Vagina (tissue), 2 donors: Measurements from ENCODE around the gene SPAG9. TPM values are rescaled to one million over a fixed set of nuclear protein-coding genes. Genes with fewer than 3 reads are reported as not detected.
"Not testable (repeated sequence)": the region's sequence is repeated elsewhere in the genome, so short reads cannot be mapped to it uniquely, and the experiment has no call there.

Experiments used
- DNase-seq, 2 donors: peaks; one replicate each; pipeline ENCODE4 v3.0.0-alpha.2; 2017; ENCODE audit errors: extremely low spot score in 2 of 2
- H3K27ac ChIP-seq: fragments of 200-600 bp; sonication (generic); one replicate; pipeline ENCODE4 v1.5.1; 2019
- H3K27me3 ChIP-seq: fragments of 200-600 bp; sonication (generic); one replicate; pipeline ENCODE4 v1.5.1; 2019
- H3K36me3 ChIP-seq, 2 donors: fragments of 200-600 bp; sonication (generic); one replicate each; pipeline ENCODE4 v1.5.1; 2017 to 2019
- H3K4me1 ChIP-seq: fragments of 200-600 bp; sonication (generic); one replicate; pipeline ENCODE4 v1.5.1; 2019
- H3K4me3 ChIP-seq, 2 donors: fragments of 200-600 bp; sonication (generic); 1 replicate in 1 of 2; 2 replicates in 1 of 2; pipeline ENCODE4 v1.5.1; 2016 to 2019
- H3K9me3 ChIP-seq: fragments of 200-600 bp; sonication (generic); one replicate; pipeline ENCODE4 v1.5.1; 2019
- CTCF ChIP-seq, 3 experiments: fragments of 450-650 bp in 2 of 3; fragments of 200-600 bp in 1 of 3; sonication (generic) in 1 of 3; IDR thresholded peaks; one replicate each; pipeline ENCODE4 v1.5.1; 2017 to 2019; ENCODE audit warnings: antibody characterized with exemption in 3 of 3, mild to moderate bottlenecking in 2 of 3, moderate library complexity in 2 of 3
- POLR2A ChIP-seq, 2 donors: fragments of 450-650 bp; IDR thresholded peaks; one replicate each; pipeline ENCODE4 v1.6.1; 2017; ENCODE audit warnings: antibody characterized with exemption in 2 of 2, mild to moderate bottlenecking in 2 of 2, moderate library complexity in 2 of 2
- POLR2AphosphoS5 ChIP-seq, 2 donors: sonication (generic); formaldehyde crosslinking; IDR thresholded peaks; one replicate each; pipeline ENCODE4 v1.9.0; 2017; ENCODE audit warnings: antibody characterized with exemption in 2 of 2, mild to moderate bottlenecking in 2 of 2, low read depth in 1 of 2; ENCODE audit not compliant: insufficient read depth in 1 of 2
- intact Hi-C: fragments of 100-400 bp; cut with DNase I; formaldehyde crosslinking; loops from one replicate; pipeline ENCODE4 v1.15.1; 2023
- total RNA-seq: library from RNA; depleted of rRNA; stranded (reverse); fragments of >200 nt; gene quantifications from one replicate; pipeline ENCODE4 v1.2.3, GENCODE V29; 2016

Gene SPAG9
- total RNA-seq, 1 donor from 2014 or later = 92.6 TPM

DNA sequence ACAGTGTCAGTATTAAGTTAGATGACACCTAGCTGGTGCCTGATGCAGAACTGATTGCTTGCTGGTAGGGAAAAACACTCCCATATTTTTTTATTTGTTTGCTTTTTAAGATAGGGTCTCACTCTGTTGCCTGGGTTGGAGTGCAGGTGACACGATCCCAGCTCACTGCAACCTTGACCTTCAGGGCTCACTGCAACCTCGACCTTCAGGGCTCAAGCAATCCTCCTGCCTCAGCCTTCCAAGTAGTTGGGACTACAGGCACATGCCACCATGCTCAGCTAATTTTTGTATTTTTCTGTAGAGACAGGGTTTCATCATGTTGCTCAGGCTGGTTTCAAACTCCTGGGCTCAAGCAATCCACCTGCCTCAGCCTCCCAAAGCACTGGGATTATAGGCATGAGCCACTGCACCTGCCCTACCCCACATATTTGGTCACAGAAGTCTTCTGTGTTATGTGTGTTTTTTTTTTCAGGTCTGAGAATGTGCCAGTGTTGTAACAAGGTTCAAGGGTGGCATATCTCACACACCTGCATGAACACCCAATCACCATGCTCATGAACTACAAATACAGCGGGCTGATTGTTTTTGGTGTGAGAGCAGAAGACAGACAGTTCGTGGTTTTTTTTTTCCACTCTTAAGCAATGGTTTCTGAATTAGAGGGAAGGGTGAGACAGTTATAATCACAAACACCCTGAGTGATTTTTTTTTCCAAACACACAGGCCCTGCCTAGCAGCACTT is 22.8 kb downstream of the SPAG9 start:
- H3K4me3 ChIP-seq = no peak overlapping the region
- TF ChIP-seq CTCF (IDR thresholded peaks at IDR 0.05) (no peak), POLR2AphosphoS5 (IDR thresholded peaks at IDR 0.05; ENCODE audit: insufficient read depth in 1 of 2, low read depth in 1 of 2) (no peak), POLR2A (IDR thresholded peaks at IDR 0.05) (no peak)
- H3K36me3 ChIP-seq = no peaks in the 10 kb centered on the region
- intact Hi-C loops = no loop called here
- H3K9me3 ChIP-seq = no peaks in the 10 kb centered on the region
- H3K4me1 ChIP-seq = peaks cover 24% of the 10 kb centered on the region
- no peaks in the 10 kb centered on the region for H3K27me3 ChIP-seq
- DNase-seq = no peak
- H3K27ac ChIP-seq = no peak overlapping the region

DNA sequence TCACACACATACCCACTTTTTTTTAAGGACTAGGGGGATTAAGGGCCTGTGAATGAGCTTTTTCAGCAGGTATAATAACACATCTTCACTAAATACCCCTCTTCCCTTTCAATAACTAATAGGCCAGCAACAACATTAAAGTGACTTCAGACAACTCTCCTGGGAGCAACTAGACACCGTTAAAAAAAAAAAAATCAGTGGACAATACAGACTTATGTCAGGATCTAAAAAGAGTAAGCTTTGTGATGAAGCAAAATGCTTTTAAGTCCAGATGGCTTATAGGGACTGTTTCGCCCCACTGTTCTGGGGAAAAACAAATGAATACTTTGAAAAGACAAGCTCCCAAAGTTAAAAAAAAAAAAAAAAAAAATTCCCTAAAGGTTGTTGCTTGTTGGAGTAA is 29.0 kb downstream of the SPAG9 start:
- Histone ChIP-seq H3K4me1 (peaks cover 16% of the 10 kb centered on the region), H3K27ac (no peak overlapping the region), H3K4me3 (no peak overlapping the region), H3K9me3 (no peaks in the 10 kb centered on the region), H3K36me3 (no peaks in the 10 kb centered on the region), H3K27me3 (no peaks in the 10 kb centered on the region)
- TF ChIP-seq POLR2AphosphoS5 (IDR thresholded peaks at IDR 0.05; ENCODE audit: insufficient read depth in 1 of 2, low read depth in 1 of 2) = no peak
- TF ChIP-seq CTCF (IDR thresholded peaks at IDR 0.05) = no peak
- no peak for TF ChIP-seq POLR2A (IDR thresholded peaks at IDR 0.05)
- intact Hi-C loops = no loop called here
- DNase-seq = no peak

- H3K4me1 ChIP-seq = peaks cover 29% of the 10 kb centered on the region
- H3K27me3 ChIP-seq, H3K4me3 ChIP-seq, DNase-seq, H3K27ac ChIP-seq, H3K36me3 ChIP-seq, intact Hi-C loops, H3K9me3 ChIP-seq: not testable (repeated sequence)
Measured at GRCh38 chr17:51088868-51089267, 31.8 kb downstream of the SPAG9 start.

DNA sequence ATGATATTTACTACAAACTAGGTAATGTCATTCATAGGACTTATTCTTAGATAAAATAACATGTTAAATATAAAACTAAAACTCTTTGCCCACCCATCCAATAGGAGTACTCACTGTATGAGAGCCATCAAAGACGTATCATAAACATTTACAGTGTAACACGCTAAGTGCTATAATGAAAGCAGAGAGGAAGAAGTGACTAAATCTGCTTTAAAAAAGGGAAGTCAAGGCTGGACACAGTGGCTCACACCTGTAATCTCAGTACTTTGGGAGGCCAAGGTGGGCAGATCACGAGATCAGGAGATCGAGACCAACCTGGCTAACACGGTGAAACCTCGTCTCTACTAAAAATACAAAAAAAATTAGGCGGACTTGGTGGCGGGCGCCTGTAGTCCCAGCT is 32.4 kb downstream of the SPAG9 start:
- Histone ChIP-seq H3K4me1 (peaks cover 26% of the 10 kb centered on the region), H3K4me3 (no peak overlapping the region), H3K27me3 (no peaks in the 10 kb centered on the region), H3K36me3 (no peaks in the 10 kb centered on the region), H3K27ac (no peak overlapping the region), H3K9me3 (no peaks in the 10 kb centered on the region)
- TF ChIP-seq POLR2A (IDR thresholded peaks at IDR 0.05) (no peak), CTCF (IDR thresholded peaks at IDR 0.05) (no peak), POLR2AphosphoS5 (IDR thresholded peaks at IDR 0.05; ENCODE audit: insufficient read depth in 1 of 2, low read depth in 1 of 2) (no peak)
- DNase-seq = no peak
- intact Hi-C loops = no loop called here

DNA sequence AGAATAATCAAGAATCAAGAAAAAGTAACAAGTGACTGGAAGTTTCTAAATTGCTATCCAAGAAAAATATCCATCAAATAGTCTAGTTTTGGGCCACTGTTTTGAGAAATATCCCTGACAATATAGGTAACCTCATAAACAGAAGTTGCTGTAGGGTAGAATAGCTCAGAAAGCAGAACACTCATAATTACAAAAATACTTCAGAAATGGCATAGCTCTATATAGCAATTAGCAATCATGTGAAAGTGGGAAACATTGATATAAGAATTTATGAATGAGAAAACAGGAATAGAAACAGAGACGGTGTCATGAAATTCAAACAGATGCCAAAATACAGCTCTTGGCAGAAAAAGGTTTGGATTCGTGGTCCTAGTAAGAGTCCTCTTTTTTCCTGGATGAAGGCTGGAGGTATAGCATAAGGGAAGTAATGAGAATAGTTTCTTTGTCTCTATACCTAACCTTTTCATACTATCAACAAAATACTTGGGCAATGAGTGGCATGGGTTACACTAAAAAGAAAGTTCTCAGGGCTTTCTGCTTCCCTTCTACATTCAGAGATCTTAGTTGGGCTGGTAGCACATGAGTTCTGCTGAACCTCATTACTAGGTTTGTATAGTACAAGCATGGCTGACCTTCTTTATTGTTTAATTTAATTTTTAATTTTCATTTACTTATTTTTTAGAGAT is 33.5 kb downstream of the SPAG9 start:
- Histone ChIP-seq H3K27me3 (no peaks in the 10 kb centered on the region), H3K27ac (no peak overlapping the region), H3K4me3 (no peak overlapping the region), H3K9me3 (no peaks in the 10 kb centered on the region), H3K4me1 (peaks cover 26% of the 10 kb centered on the region), H3K36me3 (no peaks in the 10 kb centered on the region)
- TF ChIP-seq POLR2AphosphoS5 (IDR thresholded peaks at IDR 0.05; ENCODE audit: insufficient read depth in 1 of 2, low read depth in 1 of 2) = no peak
- no peak for DNase-seq
- intact Hi-C loops = no loop called here

DNA sequence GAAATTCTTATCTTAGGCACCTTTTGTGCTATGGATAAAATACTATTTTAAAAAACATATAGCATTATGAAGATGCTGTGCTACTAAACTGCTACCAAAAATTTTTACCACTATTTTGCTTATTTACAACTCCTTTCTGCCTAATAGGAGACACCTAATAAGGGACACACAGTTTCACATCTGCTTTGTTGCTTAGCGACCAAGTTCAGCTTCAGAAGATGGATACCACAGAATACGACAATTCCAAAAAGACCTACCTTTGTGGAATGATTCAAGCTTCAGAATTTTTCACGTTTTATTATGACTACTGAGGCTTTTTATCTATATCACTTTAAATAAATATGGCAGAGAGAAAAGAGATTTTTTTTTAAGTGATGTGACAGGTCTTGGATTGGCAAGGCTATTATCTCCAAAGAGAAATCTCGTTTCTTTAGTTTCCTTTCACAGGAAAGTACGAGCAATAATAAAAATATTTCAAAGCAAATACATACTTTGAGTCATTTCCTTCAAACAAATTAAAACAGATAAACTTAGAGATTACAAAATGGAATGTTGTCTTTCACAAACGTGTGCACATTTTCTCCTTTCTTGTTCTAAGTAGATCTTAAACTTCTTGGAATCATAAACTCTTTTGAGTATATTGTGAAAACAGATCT is 35.4 kb downstream of the SPAG9 start:
- Histone ChIP-seq H3K4me1 (peaks cover 16% of the 10 kb centered on the region), H3K9me3 (no peaks in the 10 kb centered on the region), H3K27me3 (no peaks in the 10 kb centered on the region), H3K36me3 (no peaks in the 10 kb centered on the region), H3K4me3 (no peak overlapping the region), H3K27ac (no peak overlapping the region)
- DNase-seq = no peak
- intact Hi-C loops = no loop called here
- TF ChIP-seq CTCF (IDR thresholded peaks at IDR 0.05) (no peak), POLR2A (IDR thresholded peaks at IDR 0.05) (no peak), POLR2AphosphoS5 (IDR thresholded peaks at IDR 0.05; ENCODE audit: insufficient read depth in 1 of 2, low read depth in 1 of 2) (no peak)
